ENCODE results near the gene RBFOX2.

RBFOX2 gene

GRCh38 chr22:35970616-35971455 is 57.8 kb downstream of the RBFOX2 start:
- no peak for FAIRE-seq

DNA sequence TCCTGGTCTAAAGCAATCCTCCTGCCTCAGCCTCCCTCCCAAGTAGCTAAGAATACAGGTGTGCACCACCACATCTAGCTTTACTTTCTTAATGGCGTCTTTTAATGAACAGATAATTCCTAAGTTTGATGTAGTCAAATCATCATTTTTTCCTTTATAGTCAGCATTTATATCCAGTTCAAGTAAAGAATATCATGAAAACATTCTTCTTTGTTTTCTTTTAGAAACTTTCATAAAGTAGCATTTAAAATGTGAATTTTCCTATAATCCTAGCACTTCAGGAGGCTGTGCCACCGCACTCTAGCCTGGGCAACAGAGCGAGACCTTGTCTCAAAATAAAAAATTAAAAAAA is 61.6 kb downstream of the RBFOX2 start:
- no peak for FAIRE-seq

DNA sequence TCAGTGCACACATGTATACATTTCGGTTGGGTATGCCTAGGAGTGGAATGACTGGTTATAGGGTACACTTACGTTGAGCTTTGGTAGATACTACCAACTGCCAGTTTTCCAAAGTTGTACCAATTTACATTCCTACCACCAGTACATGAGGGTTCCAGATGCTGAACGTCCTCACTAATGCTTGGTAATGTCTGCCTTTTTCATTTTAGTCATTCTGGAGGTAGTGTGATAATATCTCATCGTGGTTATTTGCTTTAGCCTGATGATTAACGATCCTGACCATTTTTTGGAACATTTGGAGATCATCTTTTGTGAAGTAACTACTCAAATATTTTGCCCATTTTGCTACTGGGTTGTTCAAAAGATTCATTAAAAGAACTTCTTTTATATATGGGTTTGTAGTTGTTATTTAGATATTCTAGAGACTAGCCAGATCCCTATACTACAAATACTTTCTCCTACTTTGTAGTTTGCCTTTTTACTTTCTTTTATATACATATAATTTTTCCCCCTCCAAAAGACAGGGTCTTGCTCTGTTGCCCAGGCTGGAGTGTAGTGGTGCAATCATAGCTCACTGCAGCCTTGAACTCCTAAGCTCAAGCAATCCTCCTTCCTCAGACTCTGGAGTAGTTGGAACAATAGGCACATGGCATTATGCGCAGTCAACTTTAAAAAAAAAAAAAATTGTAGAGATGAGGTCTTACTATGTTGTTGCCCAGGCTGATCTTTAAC is 62.1 kb downstream of the RBFOX2 start:
- FAIRE-seq, result no peak

GRCh38 chr22:35963237-35963810 is 65.3 kb downstream of the RBFOX2 start:
- FAIRE-seq, result no peak

GRCh38 chr22:35961480-35962295 is 66.9 kb downstream of the RBFOX2 start:
- no peak for FAIRE-seq

- no peak for FAIRE-seq
These were observed 67.8 kb downstream of the RBFOX2 start for GRCh38 chr22:35960854-35961253.

DNA sequence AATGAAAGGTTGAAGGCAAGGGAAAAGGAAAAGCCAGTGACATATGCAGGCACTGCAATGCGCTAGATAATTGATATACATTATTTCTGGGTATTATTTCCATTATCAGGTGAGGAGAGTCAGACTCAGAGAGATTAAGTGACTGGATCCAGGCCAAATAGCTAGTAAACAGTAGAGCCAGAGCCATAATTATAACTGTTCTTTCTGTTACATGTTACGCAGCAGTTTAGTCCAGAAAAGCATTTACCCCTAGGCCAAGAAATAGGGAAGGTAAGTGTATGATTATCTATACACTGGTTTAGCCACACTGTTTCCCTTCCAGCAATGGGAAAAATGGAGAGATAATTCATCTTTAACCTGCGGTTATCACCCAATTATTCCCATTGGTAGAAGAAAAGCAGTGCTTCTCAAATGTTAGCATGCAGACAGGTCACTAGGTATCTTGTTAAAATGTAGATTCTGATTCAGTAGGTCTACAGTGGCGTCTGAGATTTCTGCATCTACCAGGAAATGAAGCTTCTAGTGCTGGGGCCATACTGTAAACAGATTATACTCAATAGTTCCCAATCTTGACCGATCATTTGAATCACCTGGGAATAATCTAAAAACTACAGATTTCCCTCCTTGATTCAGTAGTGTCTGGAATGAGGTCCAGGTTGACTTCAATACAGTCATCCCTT is 69.4 kb downstream of the RBFOX2 start:
- FAIRE-seq, result no peak

GRCh38 chr22:35958334-35958733 is 70.3 kb downstream of the RBFOX2 start:
- no peak for FAIRE-seq

- no peak for FAIRE-seq
These were observed 71.0 kb downstream of the RBFOX2 start for GRCh38 chr22:35957589-35957988.

GRCh38 chr22:35956850-35957249 is 71.8 kb downstream of the RBFOX2 start:
- FAIRE-seq, result no peak

DNA sequence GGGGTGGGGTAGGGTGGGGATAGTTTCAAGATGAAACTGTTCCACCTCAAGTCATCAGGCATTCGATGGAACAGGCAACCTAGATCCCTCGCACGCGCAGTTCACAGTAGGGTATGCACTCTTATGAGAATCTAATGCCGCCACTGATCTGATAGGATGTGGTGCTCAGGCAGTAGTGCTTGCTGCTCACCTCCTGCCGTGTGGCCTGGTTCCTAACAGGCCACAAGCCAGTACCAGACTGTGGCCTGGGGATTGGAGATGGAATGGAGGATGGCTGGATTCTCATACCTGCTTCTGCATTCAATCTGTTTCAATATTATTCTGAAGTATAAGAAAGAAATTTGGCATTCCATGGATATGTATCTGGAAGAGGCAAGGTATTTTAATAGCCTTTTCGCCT is 73.1 kb downstream of the RBFOX2 start:
- no peak for FAIRE-seq

DNA sequence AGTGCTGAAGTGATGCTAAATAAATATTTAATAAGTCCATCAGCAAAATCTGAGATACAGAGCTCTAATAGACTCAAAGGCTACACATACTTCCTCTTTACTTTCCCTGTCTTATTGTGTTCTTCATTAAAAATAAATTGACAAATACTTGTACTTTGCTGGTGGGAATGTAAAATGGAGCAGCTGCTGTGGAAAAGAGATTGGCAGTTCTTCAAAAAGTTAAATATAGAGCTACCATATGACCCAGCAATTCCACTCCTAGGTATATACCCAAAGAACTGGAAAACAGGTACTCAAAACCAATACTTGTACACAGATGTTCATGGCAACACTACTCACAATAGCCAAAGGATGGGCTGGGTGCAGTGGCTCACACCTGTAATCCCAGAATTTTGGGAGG is 76.0 kb downstream of the RBFOX2 start:
- no peak for FAIRE-seq

GRCh38 chr22:35950262-35950661 is 78.4 kb downstream of the RBFOX2 start:
- no peak for FAIRE-seq

DNA sequence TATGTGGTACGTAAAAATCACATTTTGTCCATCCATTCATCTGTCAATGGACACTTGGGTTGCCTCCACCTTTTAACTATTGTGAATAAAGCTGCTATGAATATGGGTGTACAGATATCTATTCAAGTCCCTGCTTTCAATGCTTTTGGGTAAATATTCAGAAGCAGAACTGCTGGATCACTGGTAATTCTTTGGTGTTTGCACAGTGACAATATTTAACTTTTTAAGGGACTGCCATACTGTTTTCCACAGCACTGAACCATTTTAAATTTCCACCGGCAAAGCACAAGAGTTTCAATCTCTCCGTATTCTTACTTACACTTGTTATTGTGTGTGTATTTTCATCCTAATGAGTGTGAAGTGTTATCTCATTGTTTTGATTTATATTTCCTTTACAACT is 79.4 kb downstream of the RBFOX2 start:
- no peak for FAIRE-seq

DNA sequence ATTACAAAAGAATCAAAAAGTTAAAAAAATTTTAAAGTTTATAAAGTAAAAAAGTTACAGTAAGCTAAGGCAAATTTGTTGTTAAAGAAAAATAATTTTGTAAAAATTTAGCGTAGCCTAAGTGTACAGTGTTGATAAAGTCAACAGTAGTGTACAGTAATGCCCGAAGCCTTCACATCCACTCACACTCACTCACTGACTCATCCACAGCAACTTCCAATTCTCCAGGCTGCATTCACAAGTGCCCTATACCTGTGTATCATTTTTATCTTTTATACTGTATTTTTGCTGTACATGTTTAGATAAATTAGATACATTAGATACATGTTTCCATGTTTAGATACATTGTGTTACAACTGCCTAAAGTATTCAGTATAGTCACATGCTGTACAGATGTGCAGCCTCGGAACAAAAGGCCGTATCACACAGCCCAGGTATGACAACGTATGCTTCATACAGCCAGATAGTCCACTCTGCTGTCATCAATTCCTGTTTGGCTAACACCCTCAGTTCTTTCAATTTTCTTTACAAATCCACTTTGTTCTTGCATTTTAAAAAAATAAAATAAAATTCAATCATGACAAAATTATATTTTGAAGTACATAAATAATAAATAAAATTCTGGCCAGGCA is 80.7 kb downstream of the RBFOX2 start:
- FAIRE-seq, result no peak

DNA sequence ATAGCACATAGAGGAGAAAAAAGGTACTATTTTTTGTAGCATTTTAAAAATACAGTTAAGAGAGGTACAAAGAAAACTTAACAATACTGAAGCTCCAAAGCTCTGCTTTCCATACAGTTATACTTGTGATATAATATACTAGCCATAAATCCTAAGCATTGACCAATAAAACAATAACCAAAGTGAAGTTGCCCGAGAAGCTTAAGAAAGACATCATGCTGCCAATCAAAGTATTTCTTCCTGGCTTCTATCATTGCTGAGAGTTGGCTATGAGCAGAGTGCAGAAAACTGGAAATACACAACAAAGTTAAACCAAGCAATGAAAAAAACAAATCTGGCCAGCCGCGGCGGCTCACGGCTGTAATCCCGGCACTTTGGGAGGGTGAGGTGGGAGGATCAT is 84.2 kb downstream of the RBFOX2 start:
- no peak for FAIRE-seq

GRCh38 chr22:35940166-35940565 is 88.5 kb downstream of the RBFOX2 start:
- FAIRE-seq, result no peak

- FAIRE-seq, result no peak
These were observed 90.4 kb downstream of the RBFOX2 start for GRCh38 chr22:35938226-35938625.

DNA sequence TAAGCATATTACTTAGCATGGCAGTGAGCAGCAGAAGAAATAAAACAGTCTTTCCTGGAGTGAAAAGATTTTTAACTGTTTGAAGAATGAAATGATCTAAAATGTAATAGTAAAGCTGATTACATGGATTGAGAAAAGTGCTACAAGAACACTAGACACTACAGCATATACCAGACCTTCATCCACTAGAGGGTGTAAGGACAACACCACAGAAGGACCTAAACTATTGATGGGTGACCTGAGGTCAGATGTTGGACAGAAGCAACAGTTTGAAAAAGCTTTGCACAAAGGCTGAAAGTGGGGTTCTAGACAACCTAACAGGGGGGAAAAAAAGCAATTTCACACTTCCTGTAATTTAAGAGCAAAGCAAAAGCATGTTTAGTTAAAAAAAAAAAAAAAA is 97.7 kb downstream of the RBFOX2 start:
- FAIRE-seq, result peak; percentile 90

DNA sequence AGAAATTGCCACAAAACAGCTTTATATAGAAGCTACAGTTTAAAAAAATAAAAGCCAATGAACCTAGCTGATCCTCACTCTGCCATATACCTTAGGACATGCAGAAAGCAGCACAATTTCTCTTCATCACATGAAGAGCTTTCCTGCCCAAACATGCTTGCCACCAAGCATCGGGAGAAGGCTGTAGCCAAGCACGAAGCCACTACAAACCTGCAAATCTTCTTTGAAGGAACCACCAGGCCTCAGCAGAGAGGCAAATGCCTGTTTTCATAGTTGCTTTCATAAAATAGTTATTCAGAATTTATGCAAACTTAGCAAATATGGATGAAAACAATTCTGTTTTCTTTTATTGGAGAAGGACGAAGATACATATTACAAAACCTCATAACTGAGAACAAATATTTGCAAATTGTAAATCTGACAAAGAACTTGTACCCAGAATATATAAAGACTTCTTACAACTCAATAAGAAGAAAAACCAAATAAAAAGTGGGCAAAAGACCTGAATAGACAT is 100.3 kb downstream of the RBFOX2 start:
- FAIRE-seq, result no peak

GRCh38 chr22:35923026-35923425 is 105.6 kb downstream of the RBFOX2 start:
- FAIRE-seq, result no peak

- FAIRE-seq, result peak; percentile 96
These were observed 106.8 kb downstream of the RBFOX2 start for GRCh38 chr22:35921777-35922176.

Data from G401.6 (cell line).